Adrenal gland (tissue), 5 donors: ENCODE measurements around the gene ATOSA.

Source experiments
- CTCF ChIP-seq, 6 experiments: fragments of 450-650 bp in 4 of 6; fragments of 200-600 bp in 2 of 6; sonication (generic) in 1 of 6; IDR thresholded peaks; 1 replicate in 5 of 6; 2 replicates in 1 of 6; pipeline versions ENCODE4 v1.5.1 to v1.8.0; 2016 to 2021; ENCODE audit warnings: antibody characterized with exemption in 6 of 6, mild to moderate bottlenecking in 2 of 6, moderate library complexity in 1 of 6
- POLR2A ChIP-seq, 2 donors: fragments of 450-650 bp; IDR thresholded peaks; one replicate each; pipeline ENCODE4 v1.6.1; 2017; ENCODE audit warnings: antibody characterized with exemption in 2 of 2, mild to moderate bottlenecking in 2 of 2, moderate library complexity in 1 of 2
- donor health status: DM: no; HTN: no; CAD: no.

DNA sequence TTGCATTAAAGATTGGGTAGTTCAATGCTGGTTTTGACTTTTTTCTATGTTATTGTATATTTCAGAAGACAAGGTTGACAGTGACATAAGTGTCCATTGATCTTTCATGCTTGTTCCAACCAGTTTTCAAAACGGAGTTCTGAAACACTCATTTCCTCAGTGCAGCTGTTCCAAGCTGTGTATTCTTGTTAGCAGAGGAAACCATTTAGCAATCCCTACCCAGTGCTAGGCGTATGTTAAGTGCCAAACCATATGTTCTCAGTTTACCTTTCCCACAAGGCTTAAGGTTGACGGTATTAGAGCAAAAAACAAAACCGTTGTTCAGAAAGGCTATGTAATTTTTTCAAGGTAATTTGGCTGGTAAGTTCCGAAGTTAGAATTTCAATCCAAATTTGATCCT, 9.1 kb downstream of the ATOSA start:
- TF ChIP-seq CTCF (IDR thresholded peaks at IDR 0.05) (no peak), POLR2A (IDR thresholded peaks at IDR 0.05) (no peak)
